K562 (cell line): ENCODE measurements around the gene MIB2. TPM values are rescaled to one million over a fixed set of nuclear protein-coding genes. Genes with fewer than 3 reads are reported as not detected.
A peak's percentile ranks its signal among the peaks of the same experiment; 100 is the strongest.

Experiments
- ASH1L ChIP-seq: fragments of 450-650 bp; IDR thresholded peaks from 2 replicates; pipeline ENCODE4 v1.6.1; 2018; ENCODE audit warnings: borderline replicate concordance, mild to moderate bottlenecking, low read depth; ENCODE audit not compliant: partially characterized antibody
- GTF2E2 ChIP-seq: fragments of 200-800 bp; sonication (Bioruptor generic); IDR thresholded peaks from 2 replicates; pipeline ENCODE4 v1.6.1; 2016; ENCODE audit warnings: missing genetic modification characterization, missing compliant biosample characterization
- KAT2B ChIP-seq: IDR thresholded peaks from one replicate; pipeline ENCODE4 v1.6.1; 2012; ENCODE audit warnings: low read depth, mild to moderate bottlenecking, control low read depth, inconsistent platforms, low read length, moderate library complexity
- KLF13 ChIP-seq: fragments of 450-650 bp; IDR thresholded peaks from 2 replicates; pipeline ENCODE4 v1.6.1; 2016; ENCODE audit warnings: missing genetic modification characterization, low read depth, mild to moderate bottlenecking, missing compliant biosample characterization, moderate library complexity, borderline replicate concordance
- MAX ChIP-seq: sonication (generic); formaldehyde crosslinking; IDR thresholded peaks from 2 replicates; pipeline ENCODE4 v1.9.0; 2022; ENCODE audit warnings: mild to moderate bottlenecking, missing genetic modification reagents
- NKRF ChIP-seq: fragments of 450-650 bp; IDR thresholded peaks from 2 replicates; pipeline ENCODE4 v1.6.1; 2016; ENCODE audit warnings: borderline replicate concordance
- NRF1 ChIP-seq, 2 experiments: fragments of 450-650 bp; IDR thresholded peaks in 1 of 2; conservative IDR thresholded peaks in 1 of 2; 2 replicates each; pipeline ENCODE4 v1.6.1; 2014; ENCODE audit warnings: mild to moderate bottlenecking in 2 of 2
- PHTF2 ChIP-seq: fragments of 250-450 bp; sonication (Bioruptor Pico); IDR thresholded peaks from 2 replicates; pipeline ENCODE4 v1.5.0; 2021; ENCODE audit warnings: mild to moderate bottlenecking
- RFX1 ChIP-seq: fragments of 450-650 bp; IDR thresholded peaks from 2 replicates; pipeline ENCODE4 v1.6.1; 2016; ENCODE audit warnings: mild to moderate bottlenecking, moderate library complexity
- YBX1 ChIP-seq: fragments of 450-650 bp; IDR thresholded peaks from 2 replicates; pipeline ENCODE4 v1.7.1; 2016; ENCODE audit warnings: mild to moderate bottlenecking
- ZBTB2 ChIP-seq: fragments of 450-650 bp; IDR thresholded peaks from 2 replicates; pipeline ENCODE4 v1.6.1; 2016; ENCODE audit warnings: antibody characterized with exemption
- ZNF174 ChIP-seq: fragments of 250-450 bp; sonication (Bioruptor Pico); IDR thresholded peaks from 2 replicates; pipeline ENCODE4 v1.4.0; 2020; ENCODE audit warnings: mild to moderate bottlenecking
- ZNF224 ChIP-seq: sonication (generic); formaldehyde crosslinking; IDR thresholded peaks from 2 replicates; pipeline ENCODE4 v1.8.0; 2022; ENCODE audit warnings: mild to moderate bottlenecking, missing genetic modification reagents
- ZNF316 ChIP-seq: fragments of 450-650 bp; IDR thresholded peaks from 2 replicates; pipeline ENCODE4 v1.6.1; 2016
- ZSCAN32 ChIP-seq: fragments of 450-650 bp; formaldehyde crosslinking; IDR thresholded peaks from 2 replicates; pipeline ENCODE4 v1.4.0; 2020; ENCODE audit warnings: mild to moderate bottlenecking, moderate library complexity
- polyA plus RNA-seq, 8 experiments: library from polyadenylated mRNA; depleted of rRNA in 4 of 8; stranded (reverse) in 5 of 8; unstranded in 3 of 8; fragments of >200 nt; fragmentation: Nextera tagmentation in 2 of 8; fragmentation: Illumina TruSeq in 1 of 8; extraction: Ambion mirVana in 2 of 8; extraction: Trizol in 1 of 8; gene quantifications; 2 replicates each; pipeline versions ENCODE4 v1.2.1 to v1.2.3, GENCODE V29; 2011 to 2014; ENCODE audit warnings: inconsistent platforms in 1 of 8, missing spikeins in 1 of 8
- total RNA-seq, 7 experiments: library from RNA; depleted of rRNA in 6 of 7; stranded (reverse); fragments of >200 nt in 6 of 7; fragmentation: Illumina TruSeq in 2 of 7; extraction: Trizol in 2 of 7; gene quantifications; 2 replicates each; pipeline versions ENCODE4 v1.2.1 to v1.2.3, GENCODE V29; 2011 to 2021; ENCODE audit warnings: low replicate concordance in 1 of 7
- TF ChIP-seq, protein P1 (sequence below): sonication (generic); formaldehyde crosslinking; IDR thresholded peaks from 2 replicates; pipeline ENCODE4 v1.8.0; 2022; ENCODE audit warnings: mild to moderate bottlenecking, missing genetic modification reagents
- TF ChIP-seq, protein P2 (sequence below): sonication (generic); formaldehyde crosslinking; IDR thresholded peaks from 2 replicates; pipeline ENCODE4 v1.8.0; 2023; ENCODE audit warnings: mild to moderate bottlenecking, missing genetic modification reagents

The MIB2 gene
- total and polyA plus RNA-seq, 9 of the 15 experiments (the other 6 are each of a cell fraction or from before 2014, with no cell fraction given) = 0.04 to 17.0 (median 4.9) TPM; not detected in 1

- peak; percentile 50 to 65 for TF ChIP-seq NRF1 (conservative IDR thresholded peaks at IDR 0.05 in 1 of 2, IDR thresholded peaks at IDR 0.05 in 1 of 2)
- TF ChIP-seq NKRF = peak; percentile 87
- no peak for TF ChIP-seq KAT2B
- no peak for TF ChIP-seq RFX1
- TF ChIP-seq ZBTB2 = peak; percentile 92
- TF ChIP-seq MAX = peak; percentile 41; the same call in 1 of the 2 replicates
- TF ChIP-seq ZSCAN32 (CRISPR knock-in tag) = no peak
- TF ChIP-seq ZNF224 (CRISPR knock-in tag) = no peak
- no peak for TF ChIP-seq ZNF174 (CRISPR knock-in tag)
- TF ChIP-seq ASH1L = no peak
- no peak for TF ChIP-seq KLF13 (tag)
- 0 out of 2 replicates have a peak, but pooled peaks have one; percentile 50 for TF ChIP-seq PHTF2 (CRISPR knock-in tag)
- TF ChIP-seq, protein P1, sequence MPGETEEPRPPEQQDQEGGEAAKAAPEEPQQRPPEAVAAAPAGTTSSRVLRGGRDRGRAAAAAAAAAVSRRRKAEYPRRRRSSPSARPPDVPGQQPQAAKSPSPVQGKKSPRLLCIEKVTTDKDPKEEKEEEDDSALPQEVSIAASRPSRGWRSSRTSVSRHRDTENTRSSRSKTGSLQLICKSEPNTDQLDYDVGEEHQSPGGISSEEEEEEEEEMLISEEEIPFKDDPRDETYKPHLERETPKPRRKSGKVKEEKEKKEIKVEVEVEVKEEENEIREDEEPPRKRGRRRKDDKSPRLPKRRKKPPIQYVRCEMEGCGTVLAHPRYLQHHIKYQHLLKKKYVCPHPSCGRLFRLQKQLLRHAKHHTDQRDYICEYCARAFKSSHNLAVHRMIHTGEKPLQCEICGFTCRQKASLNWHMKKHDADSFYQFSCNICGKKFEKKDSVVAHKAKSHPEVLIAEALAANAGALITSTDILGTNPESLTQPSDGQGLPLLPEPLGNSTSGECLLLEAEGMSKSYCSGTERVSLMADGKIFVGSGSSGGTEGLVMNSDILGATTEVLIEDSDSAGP (CRISPR knock-in tag) = 0 out of 2 replicates have a peak, but pooled peaks have one; percentile 25
- TF ChIP-seq ZNF316 = peak; percentile 11; the same call in 1 of the 2 replicates
- TF ChIP-seq, protein P2, sequence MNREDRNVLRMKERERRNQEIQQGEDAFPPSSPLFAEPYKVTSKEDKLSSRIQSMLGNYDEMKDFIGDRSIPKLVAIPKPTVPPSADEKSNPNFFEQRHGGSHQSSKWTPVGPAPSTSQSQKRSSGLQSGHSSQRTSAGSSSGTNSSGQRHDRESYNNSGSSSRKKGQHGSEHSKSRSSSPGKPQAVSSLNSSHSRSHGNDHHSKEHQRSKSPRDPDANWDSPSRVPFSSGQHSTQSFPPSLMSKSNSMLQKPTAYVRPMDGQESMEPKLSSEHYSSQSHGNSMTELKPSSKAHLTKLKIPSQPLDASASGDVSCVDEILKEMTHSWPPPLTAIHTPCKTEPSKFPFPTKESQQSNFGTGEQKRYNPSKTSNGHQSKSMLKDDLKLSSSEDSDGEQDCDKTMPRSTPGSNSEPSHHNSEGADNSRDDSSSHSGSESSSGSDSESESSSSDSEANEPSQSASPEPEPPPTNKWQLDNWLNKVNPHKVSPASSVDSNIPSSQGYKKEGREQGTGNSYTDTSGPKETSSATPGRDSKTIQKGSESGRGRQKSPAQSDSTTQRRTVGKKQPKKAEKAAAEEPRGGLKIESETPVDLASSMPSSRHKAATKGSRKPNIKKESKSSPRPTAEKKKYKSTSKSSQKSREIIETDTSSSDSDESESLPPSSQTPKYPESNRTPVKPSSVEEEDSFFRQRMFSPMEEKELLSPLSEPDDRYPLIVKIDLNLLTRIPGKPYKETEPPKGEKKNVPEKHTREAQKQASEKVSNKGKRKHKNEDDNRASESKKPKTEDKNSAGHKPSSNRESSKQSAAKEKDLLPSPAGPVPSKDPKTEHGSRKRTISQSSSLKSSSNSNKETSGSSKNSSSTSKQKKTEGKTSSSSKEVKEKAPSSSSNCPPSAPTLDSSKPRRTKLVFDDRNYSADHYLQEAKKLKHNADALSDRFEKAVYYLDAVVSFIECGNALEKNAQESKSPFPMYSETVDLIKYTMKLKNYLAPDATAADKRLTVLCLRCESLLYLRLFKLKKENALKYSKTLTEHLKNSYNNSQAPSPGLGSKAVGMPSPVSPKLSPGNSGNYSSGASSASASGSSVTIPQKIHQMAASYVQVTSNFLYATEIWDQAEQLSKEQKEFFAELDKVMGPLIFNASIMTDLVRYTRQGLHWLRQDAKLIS (CRISPR knock-in tag) = no peak
- TF ChIP-seq GTF2E2 = peak; percentile 95
- TF ChIP-seq YBX1 = no peak
Observed at GRCh38 chr1:1574721-1575537, 40.4 kb upstream of the MIB2 start, which contains the start of gene SSU72 (continued).
